Activated T-cell treated with anti-CD3 and anti-CD28 coated beads for 4 hours (primary cell): ENCODE results near the gene KNSTRN.

Experiments
- DNase-seq: peaks from one replicate; pipeline ENCODE4 v3.0.0-alpha.2; 2020

KNSTRN gene

GRCh38 chr15:40436892-40437751 is 54.6 kb downstream of the KNSTRN start:
- DNase-seq: no peak

GRCh38 chr15:40437752-40438687 is 55.5 kb downstream of the KNSTRN start:
- no peak for DNase-seq

- DNase-seq: no peak
Measured at GRCh38 chr15:40438712-40439111, 56.2 kb downstream of the KNSTRN start.

- DNase-seq: no peak
Measured at GRCh38 chr15:40439461-40439959, 57.0 kb downstream of the KNSTRN start.

- DNase-seq: no peak
Measured at GRCh38 chr15:40439960-40440742, 57.6 kb downstream of the KNSTRN start.

- peak; percentile 92 for DNase-seq
Measured at GRCh38 chr15:40440743-40441564, 58.4 kb downstream of the KNSTRN start, which contains the start of gene BAHD1. TSS of gene BAHD1 (plus strand) at chr15:40440953. CDS start at chr15:40458465, 17,512 bp downstream.

- no peak for DNase-seq
Measured at GRCh38 chr15:40441565-40442531, 59.3 kb downstream of the KNSTRN start.

GRCh38 chr15:40443255-40443654 is 60.7 kb downstream of the KNSTRN start:
- no peak for DNase-seq

- DNase-seq: no peak
Measured at GRCh38 chr15:40443846-40444245, 61.3 kb downstream of the KNSTRN start.
